SIG-M5 (cell line): ENCODE results near the gene NDP.

Source experiments
- DNase-seq: peaks from one replicate; lab custom pipeline; 2025; lab: John Stamatoyannopoulos, UW

Gene NDP, protein sequence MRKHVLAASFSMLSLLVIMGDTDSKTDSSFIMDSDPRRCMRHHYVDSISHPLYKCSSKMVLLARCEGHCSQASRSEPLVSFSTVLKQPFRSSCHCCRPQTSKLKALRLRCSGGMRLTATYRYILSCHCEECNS

GRCh38 chrX:43973249-43974099, at the start of gene NDP:
NDP (minus strand) TSS chrX:43973390; CDS start chrX:43958645, 14,745 bp downstream.
- DNase-seq: no peak

- no peak for DNase-seq
Observed at GRCh38 chrX:44022964-44023363, 49.8 kb upstream of the NDP start.

DNA sequence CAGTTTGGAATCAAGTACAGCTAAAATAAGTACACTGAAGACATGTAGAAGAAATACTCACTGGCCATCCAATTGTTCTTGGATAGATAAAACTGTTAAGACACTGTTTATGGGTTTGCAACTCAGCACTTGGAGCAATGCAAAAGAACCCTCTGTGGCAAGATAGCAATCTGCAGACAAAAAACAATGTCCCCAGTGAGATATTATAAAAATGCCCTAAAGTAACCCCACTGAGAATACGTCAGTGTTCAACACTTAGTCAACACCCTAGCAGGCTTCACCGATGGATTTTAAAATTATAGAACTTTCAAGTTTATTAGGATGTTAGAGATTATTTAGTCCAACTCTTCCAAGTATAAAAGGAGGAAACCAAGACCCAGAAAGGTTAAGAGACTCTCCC, 47.5 kb upstream of the NDP start:
- DNase-seq: no peak

GRCh38 chrX:44019911-44020310, 46.7 kb upstream of the NDP start:
- no peak for DNase-seq

DNA sequence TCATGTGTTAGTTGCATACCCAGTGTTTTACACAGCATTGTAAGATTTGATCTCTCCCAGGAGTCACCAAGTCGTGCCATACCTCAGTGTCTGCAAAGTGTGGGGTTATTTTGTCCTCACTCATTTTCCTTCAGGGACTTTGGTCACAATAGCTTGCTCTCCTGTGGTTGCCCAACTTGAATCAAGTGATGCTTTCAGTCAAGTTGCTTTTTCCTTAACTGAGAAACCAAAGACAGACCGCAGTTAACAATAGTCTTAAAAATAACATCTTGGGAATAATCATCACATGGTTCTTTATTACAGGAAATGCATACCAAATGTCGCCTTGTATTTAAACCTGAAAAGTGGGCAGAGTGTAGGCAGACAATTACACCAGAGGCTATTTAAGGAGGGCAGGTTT, 44.5 kb upstream of the NDP start:
- no peak for DNase-seq

DNA sequence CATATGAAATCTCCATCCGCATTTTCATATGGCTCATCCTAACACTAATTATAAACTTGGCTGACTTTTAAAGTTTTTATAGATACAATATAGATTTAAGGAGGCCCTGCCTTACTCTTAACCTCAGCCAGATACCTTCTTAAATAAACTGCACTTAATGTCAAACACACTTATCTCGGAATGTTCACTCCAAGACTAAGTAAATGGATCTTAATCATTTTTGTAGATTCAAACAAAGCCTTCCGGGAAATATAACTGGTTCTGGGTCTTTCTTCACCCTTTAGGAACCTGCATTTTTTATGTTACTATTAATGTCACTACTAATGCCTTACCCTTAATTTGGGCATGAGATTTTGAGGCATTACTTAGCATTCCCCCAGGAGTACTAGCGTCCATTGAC, 43.7 kb upstream of the NDP start:
- DNase-seq: no peak

- peak; percentile 46 for DNase-seq
Observed at GRCh38 chrX:44012484-44013096, 39.4 kb upstream of the NDP start.

- DNase-seq: no peak
Observed at GRCh38 chrX:44011506-44011905, 38.3 kb upstream of the NDP start.

DNA sequence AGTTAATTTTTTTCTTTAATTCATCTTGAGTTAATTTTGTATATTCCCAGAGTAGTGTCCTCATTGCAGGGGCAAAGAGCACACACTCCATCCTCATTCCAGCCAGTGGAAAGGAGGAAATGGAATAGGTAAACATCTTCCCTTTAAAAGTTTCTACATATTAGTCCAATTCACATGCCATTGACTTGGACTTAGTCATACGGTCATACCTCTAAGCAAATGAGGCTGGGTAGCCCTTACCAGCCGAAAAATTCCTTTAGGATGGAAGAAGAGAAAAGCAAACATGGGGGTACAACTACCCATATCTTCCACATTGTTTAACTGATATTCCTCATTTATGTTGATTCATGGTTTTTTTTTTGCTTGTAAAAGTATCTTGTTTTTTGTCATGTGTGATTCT, 37.4 kb upstream of the NDP start:
- DNase-seq: no peak

GRCh38 chrX:44006081-44006480, 32.9 kb upstream of the NDP start:
- DNase-seq: no peak

DNA sequence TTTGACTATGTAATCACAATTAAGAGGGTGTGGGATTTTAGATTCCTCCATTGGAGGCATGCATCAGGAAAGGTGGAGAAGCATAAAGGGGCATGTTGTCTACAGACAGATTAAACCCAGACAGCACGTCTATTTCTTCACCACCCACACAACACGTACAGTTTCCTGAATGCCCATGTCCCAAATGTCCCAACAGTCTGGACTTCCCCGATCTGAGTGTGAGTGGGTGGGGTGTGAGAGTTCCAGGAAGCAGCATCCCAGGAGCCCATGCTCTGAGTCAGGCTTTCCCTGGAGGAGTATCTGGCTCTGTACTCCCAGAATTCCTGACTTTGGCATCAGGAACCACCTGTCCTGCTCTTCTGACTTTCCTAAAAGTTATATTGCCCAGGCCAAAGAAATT, 30.8 kb upstream of the NDP start:
- DNase-seq: no peak

GRCh38 chrX:44002567-44002966, 29.4 kb upstream of the NDP start:
- no peak for DNase-seq

DNA sequence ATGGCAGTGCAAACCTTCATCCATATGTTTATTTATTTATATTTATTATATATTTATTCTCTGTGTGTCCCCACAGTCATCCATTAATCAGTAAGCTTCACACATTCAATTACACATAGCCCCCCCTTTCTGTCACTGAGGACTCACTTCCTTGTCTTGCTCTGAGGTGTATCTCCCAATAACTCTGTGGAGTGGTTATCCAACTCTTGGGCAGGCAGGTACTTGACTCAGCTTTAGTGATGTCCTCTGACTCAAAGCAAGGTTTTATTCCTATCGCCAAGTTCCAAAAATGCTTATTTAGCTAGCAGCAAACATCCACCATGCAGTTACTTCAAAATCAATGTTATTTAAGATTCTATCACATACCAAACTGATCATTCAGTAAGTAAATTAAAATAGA, 25.2 kb upstream of the NDP start:
- DNase-seq: no peak

GRCh38 chrX:43996491-43996890, 23.3 kb upstream of the NDP start:
- no peak for DNase-seq

- DNase-seq: no peak
Observed at GRCh38 chrX:43986083-43986482, 12.9 kb upstream of the NDP start.

- DNase-seq: no peak
Observed at GRCh38 chrX:43985511-43985910, 12.3 kb upstream of the NDP start.

- DNase-seq: no peak
Observed at GRCh38 chrX:43978226-43978625, 5.0 kb upstream of the NDP start.

DNA sequence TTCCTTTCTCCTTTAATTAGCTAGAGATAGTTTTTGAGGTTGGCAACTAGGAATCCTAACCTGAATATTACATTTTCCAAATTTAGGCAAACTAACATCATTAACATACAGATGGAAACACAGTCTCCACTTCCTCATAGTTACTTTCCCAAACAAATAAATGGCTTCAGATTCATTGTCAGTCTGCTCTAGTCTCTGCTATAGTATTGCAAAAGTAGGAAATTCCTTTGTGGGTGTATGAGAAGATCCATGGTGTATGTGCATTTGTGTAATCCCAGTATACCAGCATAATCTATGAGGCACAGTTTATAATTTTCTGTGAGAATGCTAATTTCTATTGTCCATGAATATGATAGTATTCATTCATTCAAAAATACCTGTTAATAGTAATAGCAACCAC, 3.0 kb upstream of the NDP start:
- no peak for DNase-seq

- DNase-seq: no peak
Observed at GRCh38 chrX:43975796-43976195, 2.6 kb upstream of the NDP start.

DNA sequence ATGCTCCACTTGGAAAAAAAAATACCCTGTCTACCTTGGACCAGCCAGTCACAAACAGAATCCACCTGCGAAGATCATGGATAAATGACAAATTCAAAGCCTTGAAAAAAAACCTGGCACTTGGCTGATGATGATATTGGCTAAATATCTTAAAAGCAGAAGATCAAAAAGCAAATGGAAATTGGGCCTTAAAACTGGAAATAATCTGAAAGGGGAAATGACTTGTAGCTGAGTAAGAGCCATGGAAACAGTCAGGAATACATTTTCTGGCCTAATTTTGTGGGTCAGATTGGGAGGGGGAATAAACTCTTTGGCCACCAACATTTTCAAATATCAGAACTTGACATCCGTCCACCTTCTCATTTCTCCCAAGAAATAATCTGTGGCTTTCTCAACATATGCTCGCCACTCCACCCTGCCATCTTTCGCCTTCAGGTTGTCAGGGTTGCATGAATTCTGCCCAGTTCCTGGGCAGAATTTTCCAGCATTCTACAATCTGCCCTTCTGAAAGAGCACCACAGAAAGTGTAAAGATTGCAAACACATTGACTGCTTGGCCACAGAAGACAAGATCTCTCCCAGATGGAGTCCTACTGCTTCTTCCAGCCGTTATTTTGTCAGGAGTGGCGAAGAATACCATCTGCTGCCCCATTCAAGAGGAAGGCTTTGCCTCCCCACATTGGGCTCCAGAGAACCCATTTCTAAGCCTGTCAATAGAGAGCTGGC, 1.7 kb upstream of the NDP start:
- DNase-seq: no peak

GRCh38 chrX:43974100-43974475, 898 bp upstream of the NDP start:
- DNase-seq: no peak

DNA sequence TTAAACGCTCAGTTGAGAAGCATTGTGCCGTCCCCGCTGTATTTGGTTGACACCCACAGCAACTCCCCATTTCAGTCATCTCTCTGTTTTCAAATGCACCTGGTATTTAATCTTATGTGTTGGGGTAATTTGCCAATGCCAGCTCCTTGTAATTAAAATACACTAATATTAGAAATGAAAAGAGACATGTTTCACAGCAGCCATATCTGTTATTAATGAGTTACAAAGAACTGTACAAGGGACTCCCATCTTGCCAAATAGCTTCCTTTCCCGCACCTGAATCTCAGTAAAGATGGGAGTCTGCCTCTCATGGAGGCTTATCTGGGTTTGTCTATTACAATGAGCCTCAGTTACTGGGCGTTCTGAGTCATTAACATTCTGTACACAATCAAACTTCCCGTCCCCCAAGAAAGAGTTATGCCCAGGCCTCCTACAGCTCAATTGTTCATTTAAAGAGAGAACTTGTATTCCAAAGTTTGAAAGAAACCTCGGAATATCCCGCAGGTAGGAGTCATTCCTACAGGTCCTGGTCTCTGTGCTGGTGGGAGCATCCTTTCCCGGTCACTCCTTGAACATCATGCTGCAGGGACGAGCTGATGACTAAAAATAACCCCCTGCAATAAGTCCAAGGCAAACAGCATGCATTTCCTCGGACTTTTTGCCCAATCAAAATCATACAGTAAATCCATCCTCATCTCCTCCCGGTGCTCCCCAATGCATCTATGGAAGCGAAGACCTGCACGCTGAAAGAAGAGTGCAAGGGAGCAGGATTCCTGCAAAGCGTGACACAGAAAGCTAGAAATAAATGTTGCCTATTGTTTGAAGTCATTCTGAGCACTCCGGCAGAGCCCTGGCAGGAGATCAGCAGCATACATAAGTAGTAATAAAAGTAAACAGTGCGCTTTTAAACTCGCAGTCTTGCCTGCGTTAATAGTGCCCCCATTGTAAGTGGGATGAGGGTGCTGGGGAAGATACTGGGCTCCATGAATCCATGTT, 926 bp downstream of the NDP start:
- no peak for DNase-seq
